ENCODE measurements around the gene AKNA. TPM values are rescaled to one million over a fixed set of nuclear protein-coding genes. Genes with fewer than 3 reads are reported as not detected.

AKNA gene
- total and polyA plus RNA-seq, 2 of the 8 experiments (the other 6 are each of a cell fraction or from before 2014, with no cell fraction given), result 21.0 to 27.4 TPM

- TF ChIP-seq HDAC2 (IDR thresholded peaks at IDR 0.05; ENCODE audit: borderline replicate concordance in 1 of 2, low read depth in 2 of 2, low read length in 2 of 2) (peak; percentile 67 to 100; a peak in 2 of 4 replicates), POU5F1 (IDR thresholded peaks at IDR 0.05; ENCODE audit: low read depth, low read length) (no peak), TBP (IDR thresholded peaks at IDR 0.05; ENCODE audit: low read depth, low read length) (0 out of 2 replicates have a peak, but pooled peaks have one; percentile 5), MAX (IDR thresholded peaks at IDR 0.05) (peak; percentile 47; the same call in 1 of the 2 replicates), SP2 (IDR thresholded peaks at IDR 0.05; ENCODE audit: low read length) (no peak), JUND (IDR thresholded peaks at IDR 0.05; ENCODE audit: low read length) (no peak), BCL11A (IDR thresholded peaks at IDR 0.05; ENCODE audit: low read depth in 2 of 2, low read length in 2 of 2) (no peak), RFX5 (IDR thresholded peaks at IDR 0.05; ENCODE audit: borderline replicate concordance, low read depth, low read length) (no peak), SUZ12 (IDR thresholded peaks at IDR 0.05; ENCODE audit: low read length) (no peak), TAF1 (IDR thresholded peaks at IDR 0.05; ENCODE audit: low read depth, low read length) (peak; percentile 38; the same call in 1 of the 2 replicates), KDM4A (IDR thresholded peaks at IDR 0.05; ENCODE audit: low read depth, low read length, severe bottlenecking) (peak; percentile 57), USF2 (IDR thresholded peaks at IDR 0.05; ENCODE audit: low read length) (no peak), CEBPB (IDR thresholded peaks at IDR 0.05; ENCODE audit: low read depth, low read length) (no peak), NANOG (IDR thresholded peaks at IDR 0.05; ENCODE audit: insufficient read depth, low read depth, low read length, poor library complexity, severe bottlenecking) (peak; percentile 40)
These were observed 10.2 kb upstream of the AKNA start (continued) for GRCh38 chr9:114397848-114398605.
